ENCODE data around the gene FLOT2.

DNA sequence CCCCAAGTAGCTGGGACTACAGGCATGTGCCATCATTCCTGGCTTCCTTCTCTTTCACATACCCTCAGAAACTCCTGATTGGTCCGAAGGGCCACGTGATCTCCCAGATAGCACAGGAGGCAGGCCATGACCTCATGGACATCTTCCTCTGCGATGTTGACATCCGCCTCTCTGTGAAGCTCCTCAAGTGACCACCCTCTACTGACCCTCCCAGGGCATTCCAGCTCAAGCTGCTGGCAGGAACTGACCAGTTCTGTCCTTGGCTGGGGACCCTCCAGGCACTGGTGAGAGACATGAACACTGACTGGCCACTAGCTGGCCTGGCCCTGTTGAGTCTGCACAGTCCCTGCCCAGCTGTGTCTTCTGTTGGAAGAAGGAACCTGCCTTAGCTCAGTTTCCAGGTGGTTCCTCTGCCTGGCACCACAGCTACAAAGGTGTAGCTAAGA is 37.1 kb downstream of the FLOT2 start:
- TF ChIP-seq, protein P1, sequence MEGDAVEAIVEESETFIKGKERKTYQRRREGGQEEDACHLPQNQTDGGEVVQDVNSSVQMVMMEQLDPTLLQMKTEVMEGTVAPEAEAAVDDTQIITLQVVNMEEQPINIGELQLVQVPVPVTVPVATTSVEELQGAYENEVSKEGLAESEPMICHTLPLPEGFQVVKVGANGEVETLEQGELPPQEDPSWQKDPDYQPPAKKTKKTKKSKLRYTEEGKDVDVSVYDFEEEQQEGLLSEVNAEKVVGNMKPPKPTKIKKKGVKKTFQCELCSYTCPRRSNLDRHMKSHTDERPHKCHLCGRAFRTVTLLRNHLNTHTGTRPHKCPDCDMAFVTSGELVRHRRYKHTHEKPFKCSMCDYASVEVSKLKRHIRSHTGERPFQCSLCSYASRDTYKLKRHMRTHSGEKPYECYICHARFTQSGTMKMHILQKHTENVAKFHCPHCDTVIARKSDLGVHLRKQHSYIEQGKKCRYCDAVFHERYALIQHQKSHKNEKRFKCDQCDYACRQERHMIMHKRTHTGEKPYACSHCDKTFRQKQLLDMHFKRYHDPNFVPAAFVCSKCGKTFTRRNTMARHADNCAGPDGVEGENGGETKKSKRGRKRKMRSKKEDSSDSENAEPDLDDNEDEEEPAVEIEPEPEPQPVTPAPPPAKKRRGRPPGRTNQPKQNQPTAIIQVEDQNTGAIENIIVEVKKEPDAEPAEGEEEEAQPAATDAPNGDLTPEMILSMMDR (IDR thresholded peaks at IDR 0.05) = no peak
- TF ChIP-seq POLR2A (IDR thresholded peaks at IDR 0.05) = no peak

Data from uterus (tissue), 2 donors.